Measurements from ENCODE around the gene DDX51. TPM values are rescaled to one million over a fixed set of nuclear protein-coding genes. Genes with fewer than 3 reads are reported as not detected.
A peak's percentile ranks its signal among the peaks of the same experiment; 100 is the strongest.

DDX51 gene
- total and polyA plus RNA-seq, 4 experiments from 2014 or later = 4.0 to 42.9 (median 27.5) TPM

GRCh38 chr12:132174015-132174838 lies 30.1 kb upstream of the DDX51 start:
- no peaks in the 10 kb centered on the region for H3K27me3 ChIP-seq (ENCODE audit: insufficient read depth, low read length)
- Mint-ChIP-seq H3K27ac (peak overlapping the region in 1 of 7 donors; percentile 51), H3K9me3 (peaks cover 0 to 1% (median 0%) of the 10 kb centered on the region in 8 donors), H3K36me3 (no peaks in the 10 kb centered on the region), H3K4me1 (peaks cover 15 to 34% (median 23%) of the 10 kb centered on the region in 4 donors), H3K27me3 (peaks cover 7 to 8% of the 10 kb centered on the region in 2 donors), H3K4me3 (peak overlapping the region in 4 of 8 donors; percentile 27 to 59 (median 35))
- ChIA-PET POLR2A (ENCODE audit: partially characterized antibody) (interaction anchor here (1.2 to 1.3 kb wide), 2 partner anchors 12 to 15 kb away, joined by 4 to 5 read pairs; no protein-coding TSS in a partner anchor), CTCF (ENCODE audit: partially characterized antibody) (interaction anchor here (1.3 kb wide), 1 partner anchor 20 kb away, joined by 5 read pairs; no protein-coding TSS in a partner anchor)
- no peaks in the 10 kb centered on the region for H3K9me3 ChIP-seq (ENCODE audit: control insufficient read depth in 1 of 2, low read length in 2 of 2)
- DNase-seq = peak in 1 of 5 donors; percentile 25
- H3K4me1 ChIP-seq (ENCODE audit: insufficient read depth, low read length) = peaks cover 33% of the 10 kb centered on the region
- H3K27ac ChIP-seq (ENCODE audit: low read depth, low read length) = no peak overlapping the region
- intact Hi-C loops (cut with micrococcal nuclease) = no loop called here
- H3K36me3 ChIP-seq (ENCODE audit: insufficient read depth, low read length) = no peaks in the 10 kb centered on the region
- H3K4me3 ChIP-seq (ENCODE audit: low read length in 2 of 2) = no peak overlapping the region

- CTCF ChIA-PET (ENCODE audit: partially characterized antibody) = interaction anchor here (1.3 kb wide), 1 partner anchor 20 kb away, joined by 5 read pairs; no protein-coding TSS in a partner anchor
Measured at GRCh38 chr12:132173135-132174014, 29.3 kb upstream of the DDX51 start.

GRCh38 chr12:132172619-132173018 lies 28.5 kb upstream of the DDX51 start:
- H3K4me1 Mint-ChIP-seq = peaks cover 7 to 22% (median 17%) of the 10 kb centered on the region in 4 donors
- peaks cover 0 to 1% (median 0%) of the 10 kb centered on the region in 8 donors for H3K9me3 Mint-ChIP-seq
- no peaks in the 10 kb centered on the region for H3K36me3 Mint-ChIP-seq
- Histone ChIP-seq H3K36me3 (ENCODE audit: insufficient read depth, low read length) (no peaks in the 10 kb centered on the region), H3K4me3 (ENCODE audit: low read length in 2 of 2) (no peak overlapping the region), H3K27me3 (ENCODE audit: insufficient read depth, low read length) (no peaks in the 10 kb centered on the region), H3K4me1 (ENCODE audit: insufficient read depth, low read length) (peaks cover 27% of the 10 kb centered on the region), H3K9me3 (ENCODE audit: control insufficient read depth in 1 of 2, low read length in 2 of 2) (no peaks in the 10 kb centered on the region), H3K27ac (ENCODE audit: low read depth, low read length) (no peak overlapping the region)
- ChIA-PET CTCF (ENCODE audit: partially characterized antibody) (no interaction called here), POLR2A (ENCODE audit: partially characterized antibody) (no interaction called here)
- peak in 1 of 5 donors; percentile 22 for DNase-seq
- peak overlapping the region in 5 of 8 donors; percentile 34 to 63 (median 52) for H3K4me3 Mint-ChIP-seq
- H3K27me3 Mint-ChIP-seq = peaks cover 7 to 8% of the 10 kb centered on the region in 2 donors
- H3K27ac Mint-ChIP-seq = peak overlapping the region in 1 of 7 donors; percentile 30
- intact Hi-C loops (cut with micrococcal nuclease) = no loop called here

More at GRCh38 chr12:132173135-132174014, 29.3 kb upstream of the DDX51 start:
- DNase-seq = peak in 1 of 5 donors; percentile 37
- peak overlapping the region in 5 of 8 donors; percentile 34 to 63 (median 52) for H3K4me3 Mint-ChIP-seq
- intact Hi-C loops (cut with micrococcal nuclease) = no loop called here
- Histone ChIP-seq H3K27me3 (ENCODE audit: insufficient read depth, low read length) (no peaks in the 10 kb centered on the region), H3K36me3 (ENCODE audit: insufficient read depth, low read length) (no peaks in the 10 kb centered on the region), H3K27ac (ENCODE audit: low read depth, low read length) (no peak overlapping the region), H3K9me3 (ENCODE audit: control insufficient read depth in 1 of 2, low read length in 2 of 2) (no peaks in the 10 kb centered on the region), H3K4me1 (ENCODE audit: insufficient read depth, low read length) (peaks cover 24% of the 10 kb centered on the region), H3K4me3 (ENCODE audit: low read length in 2 of 2) (no peak overlapping the region)
- POLR2A ChIA-PET (ENCODE audit: partially characterized antibody) = no interaction called here
- no peaks in the 10 kb centered on the region for H3K36me3 Mint-ChIP-seq
- H3K9me3 Mint-ChIP-seq = peaks cover 0 to 1% (median 0%) of the 10 kb centered on the region in 8 donors
- peaks cover 9 to 25% (median 16%) of the 10 kb centered on the region in 4 donors for H3K4me1 Mint-ChIP-seq
- H3K27ac Mint-ChIP-seq = peak overlapping the region in 1 of 7 donors; percentile 30
- H3K27me3 Mint-ChIP-seq = peaks cover 7 to 8% of the 10 kb centered on the region in 2 donors

- ChIA-PET POLR2A (ENCODE audit: partially characterized antibody) (no interaction called here), CTCF (ENCODE audit: partially characterized antibody) (no interaction called here)
- Histone ChIP-seq H3K4me3 (ENCODE audit: low read length in 2 of 2) (no peak overlapping the region), H3K27me3 (ENCODE audit: insufficient read depth, low read length) (no peaks in the 10 kb centered on the region), H3K36me3 (ENCODE audit: insufficient read depth, low read length) (no peaks in the 10 kb centered on the region), H3K27ac (ENCODE audit: low read depth, low read length) (no peak overlapping the region), H3K9me3 (ENCODE audit: control insufficient read depth in 1 of 2, low read length in 2 of 2) (no peaks in the 10 kb centered on the region), H3K4me1 (ENCODE audit: insufficient read depth, low read length) (peaks cover 27% of the 10 kb centered on the region)
- intact Hi-C loops (cut with micrococcal nuclease) = no loop called here
- H3K4me3 Mint-ChIP-seq = no peak overlapping the region
- peak in 1 of 5 donors; percentile 32 for DNase-seq
- no peaks in the 10 kb centered on the region for H3K36me3 Mint-ChIP-seq
- H3K27me3 Mint-ChIP-seq = peaks cover 7% of the 10 kb centered on the region in 2 donors
- peaks cover 7 to 22% (median 17%) of the 10 kb centered on the region in 4 donors for H3K4me1 Mint-ChIP-seq
- no peak overlapping the region for H3K27ac Mint-ChIP-seq
- peaks cover 0 to 1% (median 0%) of the 10 kb centered on the region in 8 donors for H3K9me3 Mint-ChIP-seq
Measured at GRCh38 chr12:132171968-132172521, 27.9 kb upstream of the DDX51 start.

- ChIA-PET POLR2A (ENCODE audit: partially characterized antibody) (no interaction called here), CTCF (ENCODE audit: partially characterized antibody) (no interaction called here)
- H3K4me3 ChIP-seq (ENCODE audit: low read length in 2 of 2) = no peak overlapping the region
Measured at GRCh38 chr12:132171293-132171967, 27.3 kb upstream of the DDX51 start.

GRCh38 chr12:132170637-132171292 lies 26.6 kb upstream of the DDX51 start:
- H3K36me3 ChIP-seq (ENCODE audit: insufficient read depth, low read length) = no peaks in the 10 kb centered on the region
- CTCF ChIA-PET (ENCODE audit: partially characterized antibody) = no interaction called here
- Mint-ChIP-seq H3K4me1 (peaks cover 7 to 22% (median 17%) of the 10 kb centered on the region in 4 donors), H3K27ac (no peak overlapping the region), H3K27me3 (peaks cover 2 to 7% of the 10 kb centered on the region in 2 donors), H3K36me3 (no peaks in the 10 kb centered on the region), H3K4me3 (no peak overlapping the region), H3K9me3 (peaks cover 0 to 1% (median 0%) of the 10 kb centered on the region in 8 donors)
- POLR2A ChIA-PET (ENCODE audit: partially characterized antibody) = no interaction called here
- intact Hi-C loops (cut with micrococcal nuclease) = no loop called here
- H3K4me3 ChIP-seq (ENCODE audit: low read length in 2 of 2) = no peak overlapping the region
- no peaks in the 10 kb centered on the region for H3K27me3 ChIP-seq (ENCODE audit: insufficient read depth, low read length)
- peak in 1 of 5 donors; percentile 20 for DNase-seq
- H3K27ac ChIP-seq (ENCODE audit: low read depth, low read length) = no peak overlapping the region
- peaks cover 27% of the 10 kb centered on the region for H3K4me1 ChIP-seq (ENCODE audit: insufficient read depth, low read length)
- no peaks in the 10 kb centered on the region for H3K9me3 ChIP-seq (ENCODE audit: control insufficient read depth in 1 of 2, low read length in 2 of 2)

More at GRCh38 chr12:132171293-132171967, 27.3 kb upstream of the DDX51 start:
- H3K9me3 ChIP-seq (ENCODE audit: control insufficient read depth in 1 of 2, low read length in 2 of 2) = no peaks in the 10 kb centered on the region
- H3K4me3 Mint-ChIP-seq = no peak overlapping the region
- H3K4me1 ChIP-seq (ENCODE audit: insufficient read depth, low read length) = peaks cover 27% of the 10 kb centered on the region
- H3K27me3 ChIP-seq (ENCODE audit: insufficient read depth, low read length) = no peaks in the 10 kb centered on the region
- DNase-seq = peak in 1 of 5 donors; percentile 34
- H3K27me3 Mint-ChIP-seq = peaks cover 5 to 7% of the 10 kb centered on the region in 2 donors
- H3K9me3 Mint-ChIP-seq = peaks cover 0 to 1% (median 0%) of the 10 kb centered on the region in 8 donors
- no peaks in the 10 kb centered on the region for H3K36me3 Mint-ChIP-seq
- no peaks in the 10 kb centered on the region for H3K36me3 ChIP-seq (ENCODE audit: insufficient read depth, low read length)
- intact Hi-C loops (cut with micrococcal nuclease) = no loop called here
- H3K27ac ChIP-seq (ENCODE audit: low read depth, low read length) = no peak overlapping the region
- peaks cover 7 to 22% (median 17%) of the 10 kb centered on the region in 4 donors for H3K4me1 Mint-ChIP-seq
- no peak overlapping the region for H3K27ac Mint-ChIP-seq

Data from CD4-positive, alpha-beta memory T cell (primary cell).